Sciatic nerve (tissue), 2 donors: ENCODE measurements around the gene RRN3. TPM values are rescaled to one million over a fixed set of nuclear protein-coding genes. Genes with fewer than 3 reads are reported as not detected.
"Not testable (repeated sequence)": the region's sequence is repeated elsewhere in the genome, so short reads cannot be mapped to it uniquely, and the experiment has no call there.

Source experiments
- ATAC-seq: fragments of 200-7000 bp; cut with Tn5 transposase; one replicate; pipeline ENCODE4 v1.9.1; 2020; ENCODE audit warnings: mild to moderate bottlenecking, moderate library complexity
- DNase-seq: peaks from one replicate; pipeline ENCODE4 v3.0.0-alpha.2; 2020; ENCODE audit warnings: low spot score
- intact Hi-C: fragments of 100-400 bp; cut with DNase I; formaldehyde crosslinking; loops from one replicate; pipeline ENCODE4 v1.14.2; 2022
- microRNA-seq: library from miRNA; unstranded; fragments of <30 nt; microRNA quantifications from one replicate; pipeline ENCODE4 v1.2.0, GENCODE V29; 2020
- total RNA-seq: library from RNA; stranded (reverse); fragmentation: NEBNext Ultra II Directional; extraction: Animal tissue kit (Norgen Biotek cat#: 25700); gene quantifications from one replicate; pipeline ENCODE4 v1.2.1, GENCODE V29; 2021
- donor health status: DM: no; HTN: no; CAD: no.
- donor health status: DM: no; HTN: no; CAD: no.

RRN3 gene
- total RNA-seq, 1 donor from 2014 or later: 28.8 TPM

DNA sequence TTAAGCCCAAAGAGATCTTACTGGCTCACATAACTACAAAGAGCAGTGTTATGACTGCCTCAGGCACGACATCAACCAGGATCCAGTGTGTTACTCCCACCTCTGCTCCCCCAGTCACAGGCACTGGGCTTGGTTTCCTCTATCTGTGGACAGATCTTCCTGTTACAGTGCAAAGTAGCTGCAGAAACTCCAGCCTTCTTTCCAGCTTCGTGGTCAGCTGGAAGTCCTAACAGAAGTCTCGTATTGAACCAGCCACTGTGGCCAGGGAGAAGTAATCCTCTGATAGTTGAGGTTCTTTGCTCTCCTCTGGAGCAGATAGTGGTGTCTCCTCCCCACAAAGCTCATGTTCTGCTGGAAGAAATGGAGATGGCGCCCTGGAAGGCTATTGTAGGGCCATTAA lies 77.7 kb downstream of the RRN3 start:
- DNase-seq, ATAC-seq, intact Hi-C loops: not testable (repeated sequence)

DNA sequence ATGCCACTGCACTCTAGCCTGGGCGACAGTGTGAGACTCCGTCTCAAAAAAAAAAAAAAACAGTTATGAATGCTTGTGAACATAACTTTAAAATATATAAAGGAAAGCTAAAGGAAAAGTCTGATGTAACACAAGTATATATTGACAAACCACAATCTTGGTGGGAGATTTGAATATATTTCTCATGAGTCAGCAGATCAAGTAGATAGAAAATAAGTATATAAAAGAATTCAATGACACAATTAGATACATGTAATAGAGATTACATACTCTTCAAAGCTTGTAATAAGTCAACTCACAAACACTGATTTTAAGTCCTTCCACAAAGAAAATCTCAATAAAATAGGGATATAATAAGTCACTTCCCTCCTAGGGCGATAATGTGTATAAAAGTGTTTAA lies 78.4 kb downstream of the RRN3 start:
- DNase-seq, intact Hi-C loops, ATAC-seq: not testable (repeated sequence)

DNA sequence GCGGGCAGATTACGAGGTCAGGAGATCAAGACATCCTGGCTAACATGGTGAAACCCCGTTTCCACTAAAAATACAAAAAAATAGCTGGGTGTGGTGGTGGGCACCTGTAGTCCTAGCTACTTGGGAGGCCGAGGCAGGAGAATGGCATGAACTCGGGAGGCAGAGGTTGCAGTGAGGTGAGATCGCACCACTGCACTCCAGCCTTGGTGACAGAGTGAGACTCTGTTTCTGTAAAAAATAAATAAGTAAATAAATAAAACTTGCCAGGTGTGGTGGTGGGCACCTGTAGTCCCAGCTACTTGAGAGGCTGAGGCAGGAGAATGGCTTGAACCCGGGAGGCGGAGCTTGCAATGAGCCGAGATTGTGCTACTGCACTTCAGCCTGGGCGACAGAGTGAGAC lies 81.1 kb downstream of the RRN3 start:
- not testable (repeated sequence) for ATAC-seq, DNase-seq

More for the DNA sequence above, 81.1 kb downstream of the RRN3 start:
- intact Hi-C loops: not testable (repeated sequence)

Small RNA genes lying within 50 kb of the gene (microRNA-seq; reads per million reads assigned to microRNA genes)
- not detected for gene MIR1972-1
- gene MIR6511B2: not detected

Other genes starting within 250 kb of the RRN3 start
- 214 TPM for gene NPIPA1, start 156.8 kb downstream of the RRN3 start, total RNA-seq
- 58.6 TPM for gene PDXDC1, start 119.2 kb downstream of the RRN3 start, total RNA-seq
- gene NTAN1, start 38.2 kb downstream of the RRN3 start, total RNA-seq: 47.4 TPM